ENCODE measurements around the gene RND3. TPM values are rescaled to one million over a fixed set of nuclear protein-coding genes. Genes with fewer than 3 reads are reported as not detected.

The RND3 gene
- total RNA-seq, 2 experiments from 2014 or later = not detected

- Histone ChIP-seq H3K79me2 (ENCODE audit: insufficient read depth, low read depth, low read length) (no peaks in the 10 kb centered on the region), H3K36me3 (ENCODE audit: insufficient read depth, low read length) (no peaks in the 10 kb centered on the region), H3K4me2 (ENCODE audit: low read length) (no peak overlapping the region), H3K4me3 (ENCODE audit: low read depth, low read length, poor library complexity, severe bottlenecking) (no peak overlapping the region), H3K4me1 (ENCODE audit: insufficient read depth, low read length, poor library complexity, severe bottlenecking) (no peaks in the 10 kb centered on the region), H3K9me2 (ENCODE audit: insufficient read depth, low read length) (no peaks in the 10 kb centered on the region), H2AFZ (ENCODE audit: low read length) (no peak overlapping the region), H3K9me3 (ENCODE audit: low read length) (no peaks in the 10 kb centered on the region), H3K27ac (ENCODE audit: low read depth, low read length, poor library complexity, severe bottlenecking) (no peak overlapping the region), H4K20me1 (ENCODE audit: insufficient read depth, low read length) (no peaks in the 10 kb centered on the region)
- CTCF ChIA-PET (ENCODE audit: unreplicated experiment) = no interaction called here
- intact Hi-C loops (cut with micrococcal nuclease; ENCODE audit: unreplicated experiment) = loop anchor here (10.0 kb wide), 1 partner anchor 889 kb away; no protein-coding TSS in a partner anchor
- no TSS peak for BruUV-seq (replicated peaks)
- DNase-seq (ENCODE audit: low spot score) = no peak
- POLR2A ChIA-PET = no interaction called here
- TF ChIP-seq, protein P1, sequence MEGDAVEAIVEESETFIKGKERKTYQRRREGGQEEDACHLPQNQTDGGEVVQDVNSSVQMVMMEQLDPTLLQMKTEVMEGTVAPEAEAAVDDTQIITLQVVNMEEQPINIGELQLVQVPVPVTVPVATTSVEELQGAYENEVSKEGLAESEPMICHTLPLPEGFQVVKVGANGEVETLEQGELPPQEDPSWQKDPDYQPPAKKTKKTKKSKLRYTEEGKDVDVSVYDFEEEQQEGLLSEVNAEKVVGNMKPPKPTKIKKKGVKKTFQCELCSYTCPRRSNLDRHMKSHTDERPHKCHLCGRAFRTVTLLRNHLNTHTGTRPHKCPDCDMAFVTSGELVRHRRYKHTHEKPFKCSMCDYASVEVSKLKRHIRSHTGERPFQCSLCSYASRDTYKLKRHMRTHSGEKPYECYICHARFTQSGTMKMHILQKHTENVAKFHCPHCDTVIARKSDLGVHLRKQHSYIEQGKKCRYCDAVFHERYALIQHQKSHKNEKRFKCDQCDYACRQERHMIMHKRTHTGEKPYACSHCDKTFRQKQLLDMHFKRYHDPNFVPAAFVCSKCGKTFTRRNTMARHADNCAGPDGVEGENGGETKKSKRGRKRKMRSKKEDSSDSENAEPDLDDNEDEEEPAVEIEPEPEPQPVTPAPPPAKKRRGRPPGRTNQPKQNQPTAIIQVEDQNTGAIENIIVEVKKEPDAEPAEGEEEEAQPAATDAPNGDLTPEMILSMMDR (conservative IDR thresholded peaks at IDR 0.05; ENCODE audit: low read length) = no peak
- no peak for TF ChIP-seq EZH2phosphoT487 (IDR thresholded peaks at IDR 0.05; ENCODE audit: borderline replicate concordance, low read depth, low read length)
These were observed 3.9 kb downstream of the RND3 start for GRCh38 chr2:150483532-150483931.

- BruUV-seq (replicated peaks) = no TSS peak
- Histone ChIP-seq H3K79me2 (ENCODE audit: insufficient read depth, low read depth, low read length) (no peaks in the 10 kb centered on the region), H3K4me3 (ENCODE audit: low read depth, low read length, poor library complexity, severe bottlenecking) (no peak overlapping the region), H3K27ac (ENCODE audit: low read depth, low read length, poor library complexity, severe bottlenecking) (no peak overlapping the region), H3K36me3 (ENCODE audit: insufficient read depth, low read length) (no peaks in the 10 kb centered on the region), H4K20me1 (ENCODE audit: insufficient read depth, low read length) (no peaks in the 10 kb centered on the region), H3K4me1 (ENCODE audit: insufficient read depth, low read length, poor library complexity, severe bottlenecking) (no peaks in the 10 kb centered on the region), H3K9me3 (ENCODE audit: low read length) (no peaks in the 10 kb centered on the region), H3K9me2 (ENCODE audit: insufficient read depth, low read length) (no peaks in the 10 kb centered on the region), H3K4me2 (ENCODE audit: low read length) (no peak overlapping the region), H2AFZ (ENCODE audit: low read length) (no peak overlapping the region)
- CTCF ChIA-PET (ENCODE audit: unreplicated experiment) = no interaction called here
- no peak for DNase-seq (ENCODE audit: low spot score)
- POLR2A ChIA-PET = no interaction called here
- intact Hi-C loops (cut with micrococcal nuclease; ENCODE audit: unreplicated experiment) = loop anchor here (10.0 kb wide), 1 partner anchor 888 kb away; no protein-coding TSS in a partner anchor
- no peak for TF ChIP-seq EZH2phosphoT487 (IDR thresholded peaks at IDR 0.05; ENCODE audit: borderline replicate concordance, low read depth, low read length)
- TF ChIP-seq, protein P1 (conservative IDR thresholded peaks at IDR 0.05; ENCODE audit: low read length) = no peak
These were observed 4.6 kb downstream of the RND3 start for GRCh38 chr2:150482667-150483400.

DNA sequence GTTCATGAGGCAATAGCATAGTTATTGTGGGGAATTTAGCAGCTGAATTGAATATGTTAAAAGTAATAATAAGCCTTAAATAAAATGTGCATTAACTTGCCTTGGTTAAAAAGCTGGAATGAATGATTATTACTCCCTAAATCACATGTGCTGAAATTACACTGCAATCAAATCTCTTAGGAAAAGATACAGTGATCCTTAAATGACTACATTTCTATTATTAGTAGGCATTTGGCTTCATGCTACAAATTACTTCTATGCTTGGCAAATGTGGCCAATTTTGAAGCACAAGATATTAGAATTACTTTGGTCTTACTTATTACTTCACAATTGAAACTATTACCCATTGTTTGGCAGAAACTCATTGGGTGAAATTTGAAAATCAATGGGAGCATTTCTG is 5.4 kb downstream of the RND3 start:
- H3K79me2 ChIP-seq (ENCODE audit: insufficient read depth, low read depth, low read length) = no peaks in the 10 kb centered on the region
- no peaks in the 10 kb centered on the region for H3K4me1 ChIP-seq (ENCODE audit: insufficient read depth, low read length, poor library complexity, severe bottlenecking)
- H3K36me3 ChIP-seq (ENCODE audit: insufficient read depth, low read length) = no peaks in the 10 kb centered on the region
- H3K9me2 ChIP-seq (ENCODE audit: insufficient read depth, low read length) = no peaks in the 10 kb centered on the region
- no peak overlapping the region for H3K4me2 ChIP-seq (ENCODE audit: low read length)
- POLR2A ChIA-PET = no interaction called here
- CTCF ChIA-PET (ENCODE audit: unreplicated experiment) = no interaction called here
- DNase-seq (ENCODE audit: low spot score) = no peak
- no peaks in the 10 kb centered on the region for H4K20me1 ChIP-seq (ENCODE audit: insufficient read depth, low read length)
- intact Hi-C loops (cut with micrococcal nuclease; ENCODE audit: unreplicated experiment) = loop anchor here (10.0 kb wide), 1 partner anchor 887 kb away; no protein-coding TSS in a partner anchor
- no peak overlapping the region for H2AFZ ChIP-seq (ENCODE audit: low read length)
- TF ChIP-seq, protein P1 (conservative IDR thresholded peaks at IDR 0.05; ENCODE audit: low read length) = no peak
- TF ChIP-seq EZH2phosphoT487 (IDR thresholded peaks at IDR 0.05; ENCODE audit: borderline replicate concordance, low read depth, low read length) = no peak
- no peak overlapping the region for H3K27ac ChIP-seq (ENCODE audit: low read depth, low read length, poor library complexity, severe bottlenecking)
- no peaks in the 10 kb centered on the region for H3K9me3 ChIP-seq (ENCODE audit: low read length)
- no TSS peak for BruUV-seq (replicated peaks)
- H3K4me3 ChIP-seq (ENCODE audit: low read depth, low read length, poor library complexity, severe bottlenecking) = no peak overlapping the region
